HG02571 (cell line): ENCODE measurements around the gene OR9A2.
"Not testable (repeated sequence)": the region's sequence is repeated elsewhere in the genome, so short reads cannot be mapped to it uniquely, and the experiment has no call there.

ENCODE experiments used
- ATAC-seq: cut with Tn5 transposase; IDR thresholded peaks from one replicate; pipeline ENCODE4 v1.9.1; 2021; ENCODE audit warnings: mild to moderate bottlenecking, moderate library complexity; ENCODE audit not compliant: unreplicated experiment

Gene OR9A2

GRCh38 chr7:142978402-142978801, 48.5 kb downstream of the OR9A2 start:
- ATAC-seq = not testable (repeated sequence)
